GM23338 (cell line): Measurements from ENCODE around the gene HNF4A.

ENCODE experiments used
- CREB1 ChIP-seq: fragments of 250-450 bp; sonication (Bioruptor Pico); IDR thresholded peaks from 2 replicates; pipeline ENCODE4 v1.5.0; 2020; ENCODE audit warnings: low read depth, mild to moderate bottlenecking, moderate library complexity
- EZH2 ChIP-seq: fragments of 200-600 bp; sonication (generic); IDR thresholded peaks from one replicate; pipeline ENCODE4 v1.8.0; 2017; ENCODE audit warnings: antibody characterized with exemption, mild to moderate bottlenecking, low read depth; ENCODE audit not compliant: unreplicated experiment
- EZH2phosphoT487 ChIP-seq: fragments of 200-600 bp; sonication (generic); IDR thresholded peaks from one replicate; pipeline ENCODE4 v1.8.1; 2018; ENCODE audit warnings: antibody characterized with exemption; ENCODE audit not compliant: unreplicated experiment
- JUNB ChIP-seq: IDR thresholded peaks from one replicate; pipeline ENCODE4 v1.6.1; 2016; ENCODE audit warnings: antibody characterized with exemption; ENCODE audit not compliant: unreplicated experiment
- POLR2AphosphoS5 ChIP-seq: IDR thresholded peaks from 2 replicates; pipeline ENCODE4 v1.6.1; 2016; ENCODE audit warnings: antibody characterized with exemption, low read depth
- STAT1 ChIP-seq: IDR thresholded peaks from one replicate; pipeline ENCODE4 v1.6.1; 2016; ENCODE audit warnings: antibody characterized with exemption; ENCODE audit not compliant: unreplicated experiment
- TF ChIP-seq, protein P1 (sequence below), 2 experiments: fragments of 200-600 bp in 1 of 2; sonication (generic) in 1 of 2; conservative IDR thresholded peaks; 2 replicates each; pipeline versions ENCODE4 v1.5.1 to v1.6.1; 2016 to 2017; ENCODE audit warnings: antibody characterized with exemption in 2 of 2, low read depth in 2 of 2, mild to moderate bottlenecking in 2 of 2, moderate library complexity in 1 of 2
- TF ChIP-seq, protein P2 (sequence below): IDR thresholded peaks from one replicate; pipeline ENCODE4 v1.6.1; 2018; ENCODE audit warnings: antibody characterized with exemption; ENCODE audit not compliant: unreplicated experiment

DNA sequence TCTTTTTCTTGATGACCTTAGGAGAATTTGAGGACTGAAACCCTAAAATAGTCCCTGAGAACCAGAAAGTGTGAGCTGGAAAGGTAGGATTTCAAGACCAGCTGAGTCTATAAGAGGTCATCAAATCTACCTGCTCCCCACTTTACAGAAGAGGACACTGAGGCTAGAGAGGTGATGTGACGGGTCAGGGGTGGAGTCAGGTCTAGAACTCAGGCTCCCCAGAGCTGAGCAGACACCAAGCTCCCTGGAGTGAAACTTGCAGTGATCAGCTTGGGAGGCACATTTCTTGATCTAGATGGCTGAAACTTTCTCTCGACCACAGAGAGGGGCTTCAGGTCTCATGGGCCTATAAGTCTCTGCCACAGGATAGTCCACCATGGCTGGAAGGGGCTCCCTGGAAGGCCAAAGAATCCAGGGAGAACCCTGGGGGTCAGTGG is 55.1 kb downstream of the HNF4A start:
- TF ChIP-seq, protein P1, sequence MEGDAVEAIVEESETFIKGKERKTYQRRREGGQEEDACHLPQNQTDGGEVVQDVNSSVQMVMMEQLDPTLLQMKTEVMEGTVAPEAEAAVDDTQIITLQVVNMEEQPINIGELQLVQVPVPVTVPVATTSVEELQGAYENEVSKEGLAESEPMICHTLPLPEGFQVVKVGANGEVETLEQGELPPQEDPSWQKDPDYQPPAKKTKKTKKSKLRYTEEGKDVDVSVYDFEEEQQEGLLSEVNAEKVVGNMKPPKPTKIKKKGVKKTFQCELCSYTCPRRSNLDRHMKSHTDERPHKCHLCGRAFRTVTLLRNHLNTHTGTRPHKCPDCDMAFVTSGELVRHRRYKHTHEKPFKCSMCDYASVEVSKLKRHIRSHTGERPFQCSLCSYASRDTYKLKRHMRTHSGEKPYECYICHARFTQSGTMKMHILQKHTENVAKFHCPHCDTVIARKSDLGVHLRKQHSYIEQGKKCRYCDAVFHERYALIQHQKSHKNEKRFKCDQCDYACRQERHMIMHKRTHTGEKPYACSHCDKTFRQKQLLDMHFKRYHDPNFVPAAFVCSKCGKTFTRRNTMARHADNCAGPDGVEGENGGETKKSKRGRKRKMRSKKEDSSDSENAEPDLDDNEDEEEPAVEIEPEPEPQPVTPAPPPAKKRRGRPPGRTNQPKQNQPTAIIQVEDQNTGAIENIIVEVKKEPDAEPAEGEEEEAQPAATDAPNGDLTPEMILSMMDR (conservative IDR thresholded peaks at IDR 0.05; ENCODE audit: low read depth in 2 of 2), result no peak
- TF ChIP-seq POLR2AphosphoS5 (no peak), CREB1 (CRISPR knock-in tag) (no peak), JUNB (no peak), EZH2 (no peak), EZH2phosphoT487 (no peak), STAT1 (no peak)
- TF ChIP-seq, protein P2, sequence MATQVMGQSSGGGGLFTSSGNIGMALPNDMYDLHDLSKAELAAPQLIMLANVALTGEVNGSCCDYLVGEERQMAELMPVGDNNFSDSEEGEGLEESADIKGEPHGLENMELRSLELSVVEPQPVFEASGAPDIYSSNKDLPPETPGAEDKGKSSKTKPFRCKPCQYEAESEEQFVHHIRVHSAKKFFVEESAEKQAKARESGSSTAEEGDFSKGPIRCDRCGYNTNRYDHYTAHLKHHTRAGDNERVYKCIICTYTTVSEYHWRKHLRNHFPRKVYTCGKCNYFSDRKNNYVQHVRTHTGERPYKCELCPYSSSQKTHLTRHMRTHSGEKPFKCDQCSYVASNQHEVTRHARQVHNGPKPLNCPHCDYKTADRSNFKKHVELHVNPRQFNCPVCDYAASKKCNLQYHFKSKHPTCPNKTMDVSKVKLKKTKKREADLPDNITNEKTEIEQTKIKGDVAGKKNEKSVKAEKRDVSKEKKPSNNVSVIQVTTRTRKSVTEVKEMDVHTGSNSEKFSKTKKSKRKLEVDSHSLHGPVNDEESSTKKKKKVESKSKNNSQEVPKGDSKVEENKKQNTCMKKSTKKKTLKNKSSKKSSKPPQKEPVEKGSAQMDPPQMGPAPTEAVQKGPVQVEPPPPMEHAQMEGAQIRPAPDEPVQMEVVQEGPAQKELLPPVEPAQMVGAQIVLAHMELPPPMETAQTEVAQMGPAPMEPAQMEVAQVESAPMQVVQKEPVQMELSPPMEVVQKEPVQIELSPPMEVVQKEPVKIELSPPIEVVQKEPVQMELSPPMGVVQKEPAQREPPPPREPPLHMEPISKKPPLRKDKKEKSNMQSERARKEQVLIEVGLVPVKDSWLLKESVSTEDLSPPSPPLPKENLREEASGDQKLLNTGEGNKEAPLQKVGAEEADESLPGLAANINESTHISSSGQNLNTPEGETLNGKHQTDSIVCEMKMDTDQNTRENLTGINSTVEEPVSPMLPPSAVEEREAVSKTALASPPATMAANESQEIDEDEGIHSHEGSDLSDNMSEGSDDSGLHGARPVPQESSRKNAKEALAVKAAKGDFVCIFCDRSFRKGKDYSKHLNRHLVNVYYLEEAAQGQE, result no peak
